A673 (cell line): ENCODE results near the gene AEN. TPM values are rescaled to one million over a fixed set of nuclear protein-coding genes. Genes with fewer than 3 reads are reported as not detected.

Experiments
- BruUV-seq: library from RNA; stranded (reverse); fragments of 400-500 nt; replicated peaks from 2 replicates; lab custom pipeline; 2021; lab: Mats Ljungman, UMichigan
- CTCF ChIA-PET: fragments of 300-600 bp; sonication (Branson Sonifier 250); formaldehyde crosslinking; loops from one replicate; lab custom pipeline; 2022; ENCODE audit warnings: antibody characterized with exemption; lab: Charles Lee
- POLR2A ChIA-PET: fragments of 300-600 bp; sonication (Branson Sonifier 250); formaldehyde crosslinking; loops from one replicate; lab custom pipeline; 2022; ENCODE audit warnings: antibody characterized with exemption; ENCODE audit not compliant: low non-redundant PET; lab: Charles Lee
- DNase-seq: peaks from one replicate; pipeline ENCODE4 v3.0.0-alpha.2; 2015; ENCODE audit warnings: low spot score
- H3K27ac ChIP-seq: fragments of 200-600 bp; sonication (generic); 2 replicates; pipeline ENCODE4 v1.5.1; 2016; ENCODE audit warnings: mixed run types, low read depth, mild to moderate bottlenecking, mixed read lengths, antibody characterized with exemption, low read length; ENCODE audit not compliant: poor library complexity, severe bottlenecking
- H3K27me3 ChIP-seq: fragments of 200-600 bp; sonication (generic); replicated peaks from 2 replicates; pipeline ENCODE4 v1.6.1; 2017; ENCODE audit warnings: mixed run types, low read depth, mild to moderate bottlenecking, mixed read lengths, antibody characterized with exemption, low read length; ENCODE audit not compliant: insufficient read depth, poor library complexity
- H3K36me3 ChIP-seq: fragments of 200-600 bp; sonication (generic); 2 replicates; pipeline ENCODE4 v1.6.1; 2016; ENCODE audit warnings: mixed run types, mild to moderate bottlenecking, mixed read lengths, antibody characterized with exemption, low read length; ENCODE audit not compliant: insufficient read depth, poor library complexity, severe bottlenecking
- H3K4me1 ChIP-seq: fragments of 200-600 bp; sonication (generic); 2 replicates; pipeline ENCODE4 v1.6.1; 2017; ENCODE audit warnings: mixed run types, mild to moderate bottlenecking, mixed read lengths, antibody characterized with exemption, low read length; ENCODE audit not compliant: insufficient read depth, poor library complexity, severe bottlenecking
- H3K4me3 ChIP-seq: fragments of 200-600 bp; sonication (generic); 2 replicates; pipeline ENCODE4 v1.5.1; 2016; ENCODE audit warnings: low read depth, mixed run types, mild to moderate bottlenecking, mixed read lengths, low read length; ENCODE audit not compliant: poor library complexity, severe bottlenecking
- H3K9me3 ChIP-seq: fragments of 200-600 bp; sonication (generic); 2 replicates; pipeline ENCODE4 v1.6.1; 2016; ENCODE audit warnings: mixed run types, low read depth, mild to moderate bottlenecking, mixed read lengths, antibody characterized with exemption, low read length; ENCODE audit not compliant: poor library complexity, severe bottlenecking
- EZH2 ChIP-seq: fragments of 200-600 bp; sonication (generic); IDR thresholded peaks from 2 replicates; pipeline ENCODE4 v1.6.1; 2017; ENCODE audit warnings: borderline replicate concordance, low read depth, mild to moderate bottlenecking, mixed read lengths, antibody characterized with exemption, low read length; ENCODE audit not compliant: poor library complexity, severe bottlenecking
- intact Hi-C: fragments of 100-400 bp; cut with micrococcal nuclease; formaldehyde crosslinking; loops from one replicate; pipeline ENCODE4 v1.10.0; 2022; ENCODE audit not compliant: unreplicated experiment
- microRNA-seq: library from miRNA; unstranded; fragments of <30 nt; microRNA quantifications from one replicate; pipeline ENCODE4 v1.2.0, GENCODE V29; 2021
- total RNA-seq: library from RNA; stranded (reverse); gene quantifications from 2 replicates; pipeline ENCODE4 v1.2.3, GENCODE V29; 2021
- TF ChIP-seq, protein P1 (sequence below): fragments of 300-800, 200-600 bp; sonication (generic); conservative IDR thresholded peaks from 2 replicates; pipeline ENCODE4 v1.5.1; 2017; ENCODE audit warnings: low read depth, mild to moderate bottlenecking, antibody characterized with exemption, low read length, moderate library complexity, mixed read lengths

The AEN gene
- total RNA-seq, 1 experiment from 2014 or later = 52.4 TPM

- Histone ChIP-seq H3K36me3 (no peaks in the 10 kb centered on the region), H3K9me3 (no peaks in the 10 kb centered on the region), H3K4me3 (no peak overlapping the region), H3K4me1 (no peaks in the 10 kb centered on the region), H3K27ac (no peak overlapping the region), H3K27me3 (peaks cover 7% of the 10 kb centered on the region)
- ChIA-PET POLR2A (no interaction called here), CTCF (no interaction called here)
- DNase-seq = no peak
- no TSS peak for BruUV-seq
- TF ChIP-seq, protein P1, sequence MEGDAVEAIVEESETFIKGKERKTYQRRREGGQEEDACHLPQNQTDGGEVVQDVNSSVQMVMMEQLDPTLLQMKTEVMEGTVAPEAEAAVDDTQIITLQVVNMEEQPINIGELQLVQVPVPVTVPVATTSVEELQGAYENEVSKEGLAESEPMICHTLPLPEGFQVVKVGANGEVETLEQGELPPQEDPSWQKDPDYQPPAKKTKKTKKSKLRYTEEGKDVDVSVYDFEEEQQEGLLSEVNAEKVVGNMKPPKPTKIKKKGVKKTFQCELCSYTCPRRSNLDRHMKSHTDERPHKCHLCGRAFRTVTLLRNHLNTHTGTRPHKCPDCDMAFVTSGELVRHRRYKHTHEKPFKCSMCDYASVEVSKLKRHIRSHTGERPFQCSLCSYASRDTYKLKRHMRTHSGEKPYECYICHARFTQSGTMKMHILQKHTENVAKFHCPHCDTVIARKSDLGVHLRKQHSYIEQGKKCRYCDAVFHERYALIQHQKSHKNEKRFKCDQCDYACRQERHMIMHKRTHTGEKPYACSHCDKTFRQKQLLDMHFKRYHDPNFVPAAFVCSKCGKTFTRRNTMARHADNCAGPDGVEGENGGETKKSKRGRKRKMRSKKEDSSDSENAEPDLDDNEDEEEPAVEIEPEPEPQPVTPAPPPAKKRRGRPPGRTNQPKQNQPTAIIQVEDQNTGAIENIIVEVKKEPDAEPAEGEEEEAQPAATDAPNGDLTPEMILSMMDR = no peak
- TF ChIP-seq EZH2 = no peak
- intact Hi-C loops = no loop called here
Observed at GRCh38 chr15:88681610-88682221, 60.6 kb downstream of the AEN start.

Small RNAs within 50 kb of the gene (microRNA-seq; reads per million reads assigned to microRNA genes)
- gene MIR1179 = 1.3 reads per million
- gene MIR3529 = not detected
- not detected for gene MIR7-2

Other genes starting within 250 kb of the AEN start
- 41.4 and 44.2 TPM in 2 replicates for gene MRPL46, start 154.0 kb upstream of the AEN start, total RNA-seq
- gene MRPS11, start 153.6 kb upstream of the AEN start, total RNA-seq = 84.3 and 90.0 TPM in 2 replicates
- gene DET1, start 74.7 kb upstream of the AEN start, total RNA-seq = 7.7 and 8.8 TPM in 2 replicates
- gene ISG20, start 17.7 kb downstream of the AEN start, total RNA-seq = 1.8 and 3.3 TPM in 2 replicates
- gene ACAN, start 182.1 kb downstream of the AEN start, total RNA-seq = not detected in 2 replicates